GM06990 (cell line): ENCODE results near the gene TUT4.

ENCODE experiments used
- DNase-seq: peaks from one replicate; pipeline ENCODE4 v3.0.0-alpha.2; 2011; ENCODE audit not compliant: insufficient read length; ENCODE audit errors: extremely low read depth
- H3K27me3 ChIP-seq: replicated peaks from 2 replicates; pipeline ENCODE4 v1.6.0; 2011; ENCODE audit warnings: low read length; ENCODE audit not compliant: control insufficient read depth, insufficient read depth
- H3K36me3 ChIP-seq: 2 replicates; pipeline ENCODE4 v1.5.1; 2011; ENCODE audit warnings: low read length; ENCODE audit not compliant: control insufficient read depth, insufficient read depth
- H3K4me3 ChIP-seq: replicated peaks from 2 replicates; pipeline ENCODE4 v1.5.1; 2011; ENCODE audit warnings: low read depth, mild to moderate bottlenecking, control low read depth, low read length
- TF ChIP-seq, protein P1 (sequence below): IDR thresholded peaks from 2 replicates; pipeline ENCODE4 v1.5.1; 2011; ENCODE audit warnings: low read length, control low read depth, mild to moderate bottlenecking, inconsistent platforms; ENCODE audit not compliant: insufficient read depth, poor library complexity, severe bottlenecking

TUT4 gene

DNA sequence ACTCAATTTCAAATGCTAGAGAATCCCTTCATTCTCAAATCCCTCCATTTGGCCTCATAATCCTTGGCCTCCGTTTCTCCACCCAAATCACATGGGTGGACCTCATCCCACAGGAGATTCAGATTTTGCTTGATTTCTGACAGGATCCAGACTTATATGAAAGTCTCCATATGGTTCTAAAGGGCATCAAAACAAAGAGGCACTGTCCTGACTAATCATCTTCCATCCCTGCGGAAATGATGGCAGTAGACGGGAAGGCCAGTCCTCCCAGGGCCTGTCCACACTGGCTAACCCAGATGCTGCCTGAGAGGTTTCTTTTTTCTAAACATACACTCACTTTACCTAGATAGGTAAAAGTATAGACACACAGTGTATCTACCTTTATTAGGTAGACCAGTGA, 167.5 kb downstream of the TUT4 start:
- no peaks in the 10 kb centered on the region for H3K27me3 ChIP-seq
- TF ChIP-seq, protein P1, sequence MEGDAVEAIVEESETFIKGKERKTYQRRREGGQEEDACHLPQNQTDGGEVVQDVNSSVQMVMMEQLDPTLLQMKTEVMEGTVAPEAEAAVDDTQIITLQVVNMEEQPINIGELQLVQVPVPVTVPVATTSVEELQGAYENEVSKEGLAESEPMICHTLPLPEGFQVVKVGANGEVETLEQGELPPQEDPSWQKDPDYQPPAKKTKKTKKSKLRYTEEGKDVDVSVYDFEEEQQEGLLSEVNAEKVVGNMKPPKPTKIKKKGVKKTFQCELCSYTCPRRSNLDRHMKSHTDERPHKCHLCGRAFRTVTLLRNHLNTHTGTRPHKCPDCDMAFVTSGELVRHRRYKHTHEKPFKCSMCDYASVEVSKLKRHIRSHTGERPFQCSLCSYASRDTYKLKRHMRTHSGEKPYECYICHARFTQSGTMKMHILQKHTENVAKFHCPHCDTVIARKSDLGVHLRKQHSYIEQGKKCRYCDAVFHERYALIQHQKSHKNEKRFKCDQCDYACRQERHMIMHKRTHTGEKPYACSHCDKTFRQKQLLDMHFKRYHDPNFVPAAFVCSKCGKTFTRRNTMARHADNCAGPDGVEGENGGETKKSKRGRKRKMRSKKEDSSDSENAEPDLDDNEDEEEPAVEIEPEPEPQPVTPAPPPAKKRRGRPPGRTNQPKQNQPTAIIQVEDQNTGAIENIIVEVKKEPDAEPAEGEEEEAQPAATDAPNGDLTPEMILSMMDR = no peak
- no peak for DNase-seq
- H3K4me3 ChIP-seq = no peak overlapping the region
- H3K36me3 ChIP-seq = peaks cover 30% of the 10 kb centered on the region
